ENCODE results near the gene ADAMTS13.

Gene ADAMTS13

GRCh38 chr9:133453651-133454050, 31.5 kb downstream of the ADAMTS13 start:
- H3K36me3 ChIP-seq (ENCODE audit: insufficient read depth): no peaks in the 10 kb centered on the region
- TF ChIP-seq CTCF (conservative IDR thresholded peaks at IDR 0.05; ENCODE audit: low read depth, low read length): no peak
- H3K4me2 ChIP-seq: no peak overlapping the region
- no peak overlapping the region for H2AFZ ChIP-seq (ENCODE audit: low read depth)
- no peaks in the 10 kb centered on the region for H3K79me2 ChIP-seq (ENCODE audit: insufficient read depth, low read depth)
- peaks cover 78% of the 10 kb centered on the region for H3K27me3 ChIP-seq (ENCODE audit: insufficient read depth, low read depth)
- no peaks in the 10 kb centered on the region for H4K20me1 ChIP-seq (ENCODE audit: insufficient read depth)
- no peak overlapping the region for H3K9ac ChIP-seq
- H3K27ac ChIP-seq: no peak overlapping the region
- no peaks in the 10 kb centered on the region for H3K4me1 ChIP-seq (ENCODE audit: low read depth, poor library complexity, severe bottlenecking)
- H3K4me3 ChIP-seq (IDR thresholded peaks at IDR 0.05; ENCODE audit: insufficient read depth, low read depth, low read length): no peak overlapping the region

GRCh38 chr9:133454325-133454724, 32.2 kb downstream of the ADAMTS13 start:
- TF ChIP-seq CTCF (conservative IDR thresholded peaks at IDR 0.05; ENCODE audit: low read depth, low read length): no peak
- no peaks in the 10 kb centered on the region for H3K4me1 ChIP-seq (ENCODE audit: low read depth, poor library complexity, severe bottlenecking)
- no peaks in the 10 kb centered on the region for H3K79me2 ChIP-seq (ENCODE audit: insufficient read depth, low read depth)
- H3K9ac ChIP-seq: no peak overlapping the region
- H3K36me3 ChIP-seq (ENCODE audit: insufficient read depth): no peaks in the 10 kb centered on the region
- H4K20me1 ChIP-seq (ENCODE audit: insufficient read depth): no peaks in the 10 kb centered on the region
- no peak overlapping the region for H3K4me2 ChIP-seq
- no peak overlapping the region for H3K27ac ChIP-seq
- no peak overlapping the region for H3K4me3 ChIP-seq (IDR thresholded peaks at IDR 0.05; ENCODE audit: insufficient read depth, low read depth, low read length)
- H2AFZ ChIP-seq (ENCODE audit: low read depth): no peak overlapping the region
- peaks cover 82% of the 10 kb centered on the region for H3K27me3 ChIP-seq (ENCODE audit: insufficient read depth, low read depth)

GRCh38 chr9:133454943-133455673, 32.9 kb downstream of the ADAMTS13 start:
- Histone ChIP-seq H3K4me3 (IDR thresholded peaks at IDR 0.05; ENCODE audit: insufficient read depth, low read depth, low read length) (no peak overlapping the region), H3K36me3 (ENCODE audit: insufficient read depth) (no peaks in the 10 kb centered on the region), H3K79me2 (ENCODE audit: insufficient read depth, low read depth) (no peaks in the 10 kb centered on the region), H3K27me3 (ENCODE audit: insufficient read depth, low read depth) (peaks cover 74% of the 10 kb centered on the region), H4K20me1 (ENCODE audit: insufficient read depth) (no peaks in the 10 kb centered on the region), H3K27ac (no peak overlapping the region), H3K9ac (no peak overlapping the region), H2AFZ (ENCODE audit: low read depth) (no peak overlapping the region), H3K4me1 (ENCODE audit: low read depth, poor library complexity, severe bottlenecking) (no peaks in the 10 kb centered on the region), H3K4me2 (no peak overlapping the region)
- TF ChIP-seq CTCF (conservative IDR thresholded peaks at IDR 0.05; ENCODE audit: low read depth, low read length): no peak

GRCh38 chr9:133455936-133456335, 33.8 kb downstream of the ADAMTS13 start:
- Histone ChIP-seq H3K36me3 (ENCODE audit: insufficient read depth) (no peaks in the 10 kb centered on the region), H2AFZ (ENCODE audit: low read depth) (no peak overlapping the region), H3K79me2 (ENCODE audit: insufficient read depth, low read depth) (no peaks in the 10 kb centered on the region), H4K20me1 (ENCODE audit: insufficient read depth) (no peaks in the 10 kb centered on the region), H3K4me1 (ENCODE audit: low read depth, poor library complexity, severe bottlenecking) (no peaks in the 10 kb centered on the region), H3K4me2 (no peak overlapping the region), H3K9ac (no peak overlapping the region), H3K27me3 (ENCODE audit: insufficient read depth, low read depth) (peaks cover 72% of the 10 kb centered on the region), H3K4me3 (IDR thresholded peaks at IDR 0.05; ENCODE audit: insufficient read depth, low read depth, low read length) (no peak overlapping the region), H3K27ac (no peak overlapping the region)
- TF ChIP-seq CTCF (conservative IDR thresholded peaks at IDR 0.05; ENCODE audit: low read depth, low read length): no peak
